GM12891 (cell line): Measurements from ENCODE around the gene EP300.

ENCODE experiments used
- POLR2A ChIP-seq: IDR thresholded peaks from 2 replicates; pipeline ENCODE4 v1.6.1; 2011; ENCODE audit warnings: low read depth, low read length, control low read depth
- POLR2AphosphoS5 ChIP-seq: IDR thresholded peaks from 2 replicates; pipeline ENCODE4 v1.6.1; 2011; ENCODE audit warnings: low read depth, low read length, control low read depth
- POU2F2 ChIP-seq: IDR thresholded peaks from 2 replicates; pipeline ENCODE4 v1.6.1; 2011; ENCODE audit warnings: low read depth, mild to moderate bottlenecking, control low read depth, low read length, moderate library complexity
- TAF1 ChIP-seq: IDR thresholded peaks from 2 replicates; pipeline ENCODE4 v1.6.1; 2011; ENCODE audit warnings: low read depth, low read length, control low read depth

- TF ChIP-seq POLR2AphosphoS5, result no peak
- no peak for TF ChIP-seq POLR2A
- no peak for TF ChIP-seq TAF1
- no peak for TF ChIP-seq POU2F2
These were observed 44.6 kb upstream of the EP300 start for GRCh38 chr22:41047801-41048211.
